H1 (cell line): ENCODE results near the gene FHDC1. TPM values are rescaled to one million over a fixed set of nuclear protein-coding genes. Genes with fewer than 3 reads are reported as not detected.

Source experiments
- CTCF ChIA-PET: fragments of 300-600 bp; sonication (Branson Sonifier 250); formaldehyde crosslinking; loops from one replicate; lab custom pipeline; 2021; ENCODE audit not compliant: partially characterized antibody; lab: Charles Lee
- POLR2A ChIA-PET: fragments of 300-600 bp; sonication (Branson Sonifier 250); formaldehyde crosslinking; loops from one replicate; lab custom pipeline; 2021; ENCODE audit warnings: inconsistent platforms; ENCODE audit not compliant: partially characterized antibody; lab: Charles Lee
- DNase-seq, 2 experiments: peaks; one replicate each; pipeline versions ENCODE4 v3.0.0 to v3.0.0-alpha.2; 2010 to 2022; ENCODE audit warnings: low spot score in 2 of 2, low read depth in 1 of 2, mixed read lengths in 1 of 2
- FAIRE-seq: peaks from 2 replicates; lab custom pipeline; 2011; peaks lifted over from hg19 to GRCh38; lab: Jason Lieb, UNC
- H2AFZ ChIP-seq: 2 replicates; pipeline ENCODE4 v1.8.1; 2012; ENCODE audit warnings: low read length, inconsistent platforms
- H2AK5ac ChIP-seq: 2 replicates; pipeline ENCODE4 v1.6.1; 2013; ENCODE audit warnings: low read depth, low read length
- H2BK120ac ChIP-seq: replicated peaks from 2 replicates; pipeline ENCODE3; 2013; ENCODE audit warnings: low read depth, low read length, inconsistent platforms
- H2BK12ac ChIP-seq: 2 replicates; pipeline ENCODE4 v1.6.1; 2013; ENCODE audit warnings: low read depth, low read length
- H2BK15ac ChIP-seq: 2 replicates; pipeline ENCODE4 v1.6.1; 2013; ENCODE audit warnings: low read length
- H2BK20ac ChIP-seq: 2 replicates; pipeline ENCODE4 v1.6.1; 2013; ENCODE audit warnings: low read length
- H2BK5ac ChIP-seq: 2 replicates; pipeline ENCODE4 v1.6.1; 2013; ENCODE audit warnings: low read depth, low read length
- H3K14ac ChIP-seq: 2 replicates; pipeline ENCODE4 v1.6.1; 2013; ENCODE audit warnings: inconsistent platforms; ENCODE audit not compliant: insufficient read length
- H3K18ac ChIP-seq: 2 replicates; pipeline ENCODE4 v1.6.1; 2013; ENCODE audit warnings: low read length; ENCODE audit errors: extremely low read depth
- H3K23ac ChIP-seq: 2 replicates; pipeline ENCODE4 v1.6.1; 2013; ENCODE audit warnings: inconsistent platforms; ENCODE audit not compliant: insufficient read length
- H3K23me2 ChIP-seq: 2 replicates; pipeline ENCODE4 v1.6.1; 2013; ENCODE audit warnings: low read depth, low read length
- H3K27ac ChIP-seq: 2 replicates; pipeline ENCODE4 v1.6.1; 2011; ENCODE audit warnings: low read depth, low read length, inconsistent platforms
- H3K27me3 ChIP-seq, 4 experiments: replicated peaks in 1 of 4; 1 replicate in 1 of 4; 2 replicates in 3 of 4; pipeline versions ENCODE4 v1.6.1 to v1.8.1; 2011 to 2013; ENCODE audit warnings: low read length in 3 of 4, mild to moderate bottlenecking in 3 of 4, inconsistent platforms in 2 of 4, mixed read lengths in 2 of 4, moderate library complexity in 1 of 4; ENCODE audit not compliant: control insufficient read depth in 3 of 4, insufficient read depth in 3 of 4; ENCODE audit errors: extremely low read depth in 1 of 4
- H3K36me3 ChIP-seq, 4 experiments: 2 replicates each; pipeline versions ENCODE4 v1.6.1 to v1.8.1; 2011 to 2013; ENCODE audit warnings: mild to moderate bottlenecking in 4 of 4, low read length in 3 of 4, moderate library complexity in 2 of 4, control low read depth in 1 of 4, inconsistent platforms in 1 of 4; ENCODE audit not compliant: insufficient read depth in 4 of 4, control insufficient read depth in 2 of 4
- H3K4ac ChIP-seq: replicated peaks from 2 replicates; pipeline ENCODE3; 2013; ENCODE audit warnings: low read length, low read depth, mixed read lengths, inconsistent platforms; ENCODE audit not compliant: insufficient read length
- H3K4me1 ChIP-seq, 4 experiments: replicated peaks in 1 of 4; 1 replicate in 1 of 4; 2 replicates in 3 of 4; pipeline versions ENCODE4 v1.6.1 to v1.8.1; 2011 to 2013; ENCODE audit warnings: low read length in 3 of 4, inconsistent platforms in 2 of 4, mixed read lengths in 1 of 4; ENCODE audit not compliant: insufficient read depth in 4 of 4, control insufficient read depth in 3 of 4
- H3K4me2 ChIP-seq, 2 experiments: 2 replicates each; pipeline versions ENCODE4 v1.6.1 to v1.8.1; 2011 to 2013; ENCODE audit warnings: low read depth in 2 of 2, low read length in 2 of 2, control low read depth in 1 of 2, inconsistent platforms in 1 of 2, mild to moderate bottlenecking in 1 of 2; ENCODE audit not compliant: insufficient read depth in 1 of 2
- H3K4me3 ChIP-seq, 4 experiments: fragments of 200-600, 300-600 bp in 1 of 4; sonication (generic), shearing (Covaris generic), sonication (Bioruptor Twin) in 1 of 4; 2 replicates each; pipeline versions ENCODE4 v1.5.1 to v1.8.1; 2011 to 2016; ENCODE audit warnings: low read length in 4 of 4, low read depth in 3 of 4, control low read depth in 2 of 4, inconsistent platforms in 2 of 4, mild to moderate bottlenecking in 2 of 4, mixed read lengths in 1 of 4, moderate library complexity in 1 of 4; ENCODE audit not compliant: insufficient read depth in 2 of 4; ENCODE audit errors: extremely low read depth in 1 of 4
- H3K56ac ChIP-seq: replicated peaks from 2 replicates; pipeline ENCODE3; 2013; ENCODE audit warnings: low read depth, mild to moderate bottlenecking, mixed read lengths, low read length, inconsistent platforms; ENCODE audit not compliant: insufficient read length
- H3K79me1 ChIP-seq: 2 replicates; pipeline ENCODE4 v1.6.1; 2013; ENCODE audit warnings: low read depth, low read length, control low read depth
- H3K79me2 ChIP-seq, 2 experiments: 2 replicates each; pipeline versions ENCODE4 v1.6.1 to v1.8.1; 2012 to 2013; ENCODE audit warnings: low read length in 2 of 2, mild to moderate bottlenecking in 2 of 2, inconsistent platforms in 1 of 2; ENCODE audit not compliant: insufficient read depth in 2 of 2, control insufficient read depth in 1 of 2
- H3K9ac ChIP-seq, 4 experiments: replicated peaks in 1 of 4; 1 replicate in 1 of 4; 2 replicates in 3 of 4; pipeline versions ENCODE4 v1.6.1 to v1.8.1; 2011 to 2013; ENCODE audit warnings: low read depth in 3 of 4, low read length in 3 of 4, control low read depth in 2 of 4, mild to moderate bottlenecking in 2 of 4, moderate library complexity in 2 of 4, inconsistent platforms in 1 of 4; ENCODE audit errors: extremely low read depth in 1 of 4
- H3K9me3 ChIP-seq, 2 experiments: 2 replicates each; pipeline versions ENCODE4 v1.6.1 to v1.8.1; 2012 to 2013; ENCODE audit warnings: mild to moderate bottlenecking in 2 of 2, moderate library complexity in 2 of 2, control low read depth in 1 of 2, inconsistent platforms in 1 of 2, low read depth in 1 of 2, low read length in 1 of 2, mixed read lengths in 1 of 2; ENCODE audit not compliant: insufficient read depth in 2 of 2
- H4K20me1 ChIP-seq, 2 experiments: replicated peaks in 1 of 2; 2 replicates each; pipeline versions ENCODE3 to v1.8.1; 2011 to 2013; ENCODE audit warnings: inconsistent platforms in 2 of 2, low read length in 2 of 2, mild to moderate bottlenecking in 1 of 2; ENCODE audit not compliant: insufficient read depth in 2 of 2, control insufficient read depth in 1 of 2
- H4K5ac ChIP-seq: 2 replicates; pipeline ENCODE4 v1.6.1; 2013; ENCODE audit warnings: low read length, low read depth, mixed read lengths, inconsistent platforms; ENCODE audit not compliant: insufficient read length
- H4K8ac ChIP-seq: 2 replicates; pipeline ENCODE4 v1.8.0; 2013; ENCODE audit warnings: mild to moderate bottlenecking, moderate library complexity, low read length, inconsistent platforms; ENCODE audit not compliant: insufficient read depth; ENCODE audit errors: extremely low read depth
- H4K91ac ChIP-seq: replicated peaks from 2 replicates; pipeline ENCODE3; 2013; ENCODE audit warnings: low read length, mixed read lengths, inconsistent platforms; ENCODE audit not compliant: insufficient read length
- CTBP2 ChIP-seq: IDR thresholded peaks from 2 replicates; pipeline ENCODE4 v1.7.0; 2011; ENCODE audit warnings: borderline replicate concordance, mild to moderate bottlenecking, moderate library complexity, mixed read lengths, low read length; ENCODE audit not compliant: insufficient read depth, insufficient read length
- EP300 ChIP-seq, 2 experiments: IDR thresholded peaks; 1 replicate in 1 of 2; 2 replicates in 1 of 2; pipeline ENCODE4 v1.6.1; 2011 to 2012; ENCODE audit warnings: low read depth in 2 of 2, low read length in 2 of 2, mild to moderate bottlenecking in 2 of 2, borderline replicate concordance in 1 of 2, inconsistent platforms in 1 of 2, moderate library complexity in 1 of 2
- EZH2 ChIP-seq: fragments of 200-600 bp; sonication (generic); IDR thresholded peaks from 2 replicates; pipeline ENCODE4 v1.7.1; 2012; ENCODE audit warnings: low read depth, mild to moderate bottlenecking, moderate library complexity, low read length, inconsistent platforms; ENCODE audit not compliant: severe bottlenecking
- GABPA ChIP-seq: IDR thresholded peaks from 2 replicates; pipeline ENCODE4 v1.6.1; 2011; ENCODE audit warnings: mild to moderate bottlenecking, low read length, moderate library complexity, borderline replicate concordance; ENCODE audit not compliant: insufficient read depth
- KDM1A ChIP-seq: fragments of 200-600, 300-600 bp; sonication (generic); IDR thresholded peaks from 2 replicates; pipeline ENCODE4 v1.7.1; 2016; ENCODE audit warnings: mild to moderate bottlenecking, low read length, borderline replicate concordance
- MAX ChIP-seq: IDR thresholded peaks from 2 replicates; pipeline ENCODE4 v1.6.1; 2012; ENCODE audit warnings: inconsistent platforms
- NRF1 ChIP-seq: IDR thresholded peaks from 2 replicates; pipeline ENCODE4 v1.6.1; 2011; ENCODE audit warnings: mild to moderate bottlenecking, low read depth, low read length, improper control_type of control experiment
- RAD21 ChIP-seq, 2 experiments: IDR thresholded peaks in 1 of 2; conservative IDR thresholded peaks in 1 of 2; 2 replicates each; pipeline ENCODE4 v1.6.1; 2011; ENCODE audit warnings: low read depth in 2 of 2, low read length in 2 of 2, improper control_type of control experiment in 1 of 2, inconsistent platforms in 1 of 2, mild to moderate bottlenecking in 1 of 2, moderate library complexity in 1 of 2
- TAF7 ChIP-seq: optimal IDR thresholded peaks from 2 replicates; pipeline ENCODE3; 2011; ENCODE audit warnings: low read depth, mild to moderate bottlenecking, inconsistent platforms, low read length, moderate library complexity, borderline replicate concordance
- TBP ChIP-seq: IDR thresholded peaks from 2 replicates; pipeline ENCODE4 v1.6.1; 2011; ENCODE audit warnings: low read depth, low read length, improper control_type of control experiment
- USF2 ChIP-seq: IDR thresholded peaks from 2 replicates; pipeline ENCODE4 v1.6.1; 2011; ENCODE audit warnings: low read length, improper control_type of control experiment
- WGBS, 2 experiments: shearing (Covaris generic) in 1 of 2; methylation state at CpG; one replicate each; pipeline versions ENCODE4 v1.1.6 to v1.1.7; 2013 to 2015; ENCODE audit warnings: low lambda C conversion rate in 2 of 2, mixed read lengths in 2 of 2, inconsistent platforms in 1 of 2, low coverage in 1 of 2, missing lambda C conversion rate in 1 of 2; ENCODE audit not compliant: insufficient replicate concordance in 2 of 2, insufficient coverage in 1 of 2, insufficient read length in 1 of 2; ENCODE audit errors: extremely low coverage in 1 of 2, missing lambda C conversion rate in 1 of 2; 5-methylcytosine and 5-hydroxymethylcytosine counted together
- polyA plus RNA-seq, 7 experiments: library from polyadenylated mRNA; depleted of rRNA in 3 of 7; stranded (reverse) in 5 of 7; unstranded in 2 of 7; fragments of >200 nt in 5 of 7; fragments of 200-250 nt in 2 of 7; gene quantifications; 1 replicate in 5 of 7; 2 replicates in 1 of 7; 4 replicates in 1 of 7; pipeline versions ENCODE4 v1.2.1 to v1.2.3, GENCODE V29; 2011 to 2013; ENCODE audit warnings: missing spikeins in 2 of 7, mixed read lengths in 2 of 7
- total RNA-seq: library from RNA; stranded (reverse); fragmentation: NEBNext Ultra II Directional; extraction: Animal tissue kit (Norgen Biotek cat#: 25700); gene quantifications from 2 replicates; pipeline ENCODE4 v1.2.1, GENCODE V29; 2021

The FHDC1 gene
- total and polyA plus RNA-seq, 2 of the 8 experiments (the other 6 are each of a cell fraction or from before 2014, with no cell fraction given), result 6.4 to 28.6 TPM

- H3K79me1 ChIP-seq, result no peaks in the 10 kb centered on the region
- peaks cover 0 to 12% (median 6%) of the 10 kb centered on the region in 4 experiments; a peak in 3 of 7 replicates for H3K4me1 ChIP-seq
- H2BK20ac ChIP-seq, result no peak overlapping the region
- H3K27me3 ChIP-seq, result no peaks in the 10 kb centered on the region
- DNase-seq (no peak), FAIRE-seq (no peak)
- H4K5ac ChIP-seq, result no peak overlapping the region
- no peak overlapping the region for H3K9ac ChIP-seq
- H2BK15ac ChIP-seq, result no peak overlapping the region
- H2BK5ac ChIP-seq, result no peak overlapping the region
- no peaks in the 10 kb centered on the region for H3K23me2 ChIP-seq
- no peak overlapping the region for H3K56ac ChIP-seq
- WGBS, 2 experiments, result 91% methylated on average over 8 of the region's 8 CpGs; no CpG with 5 or more reads in 1 of the 2 experiments
- no peak overlapping the region for H3K27ac ChIP-seq
- H2BK120ac ChIP-seq, result no peak overlapping the region
- no peak overlapping the region for H3K4ac ChIP-seq
- H3K9me3 ChIP-seq, result no peaks in the 10 kb centered on the region
- no peak overlapping the region for H3K4me3 ChIP-seq
- no peak overlapping the region for H3K23ac ChIP-seq
- no peak overlapping the region for H4K8ac ChIP-seq
- no peak overlapping the region for H2BK12ac ChIP-seq
- no peaks in the 10 kb centered on the region for H4K20me1 ChIP-seq
- ChIA-PET POLR2A (interaction anchor here (0.9 to 1.4 kb wide), 2 partner anchors 12 to 53 kb away, joined by 3 to 4 read pairs; no protein-coding TSS in a partner anchor), CTCF (interaction anchor here (0.6 kb wide), 1 partner anchor 693 kb away, joined by 3 read pairs; no protein-coding TSS in a partner anchor)
- H3K4me2 ChIP-seq, result no peak overlapping the region
- H3K36me3 ChIP-seq, result no peaks in the 10 kb centered on the region
- H3K14ac ChIP-seq, result no peak overlapping the region
- no peaks in the 10 kb centered on the region for H3K79me2 ChIP-seq
- H2AFZ ChIP-seq, result no peak overlapping the region
- no peak overlapping the region for H2AK5ac ChIP-seq
- no peak overlapping the region for H3K18ac ChIP-seq
- H4K91ac ChIP-seq, result no peak overlapping the region
- TF ChIP-seq USF2, result no peak
- no peak for TF ChIP-seq CTBP2
- TF ChIP-seq GABPA, result no peak
- no peak for TF ChIP-seq TAF7
- TF ChIP-seq MAX, result no peak
- no peak for TF ChIP-seq KDM1A
- no peak for TF ChIP-seq EP300 (IDR thresholded peaks at IDR 0.05; ENCODE audit: borderline replicate concordance in 1 of 2, low read depth in 2 of 2, low read length in 2 of 2)
- TF ChIP-seq TBP, result no peak
- no peak for TF ChIP-seq RAD21 (IDR thresholded peaks at IDR 0.05 in 1 of 2, conservative IDR thresholded peaks at IDR 0.05 in 1 of 2; ENCODE audit: low read depth in 2 of 2, low read length in 2 of 2)
- TF ChIP-seq EZH2, result no peak
- no peak for TF ChIP-seq NRF1
These were observed 55.9 kb downstream of the FHDC1 start for GRCh38 chr4:152992027-152992426.
